NCI-H345 (cell line): ENCODE measurements around the gene PSMD10.

Experiments used
- DNase-seq: peaks from one replicate; lab custom pipeline; 2025; lab: John Stamatoyannopoulos, UW

Gene PSMD10

DNA sequence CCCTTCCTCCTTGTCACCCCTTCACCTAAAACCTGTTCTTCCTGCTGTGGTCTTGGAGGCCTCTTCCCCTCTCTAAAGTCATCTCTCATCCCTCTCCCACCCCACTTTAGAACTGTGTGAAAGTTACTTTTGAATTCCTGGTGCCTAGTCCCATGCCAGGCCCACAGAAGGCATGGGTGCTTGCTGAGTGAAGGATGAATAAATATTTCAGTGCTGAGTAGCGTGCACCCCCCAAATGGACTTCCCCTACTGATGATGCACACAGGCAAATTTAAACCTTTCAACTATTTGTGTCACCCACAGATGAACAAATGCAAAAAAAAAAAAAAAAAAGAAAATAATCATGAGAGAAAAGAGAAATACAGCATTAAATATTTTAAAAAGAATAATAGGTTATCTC lies 19.8 kb downstream of the PSMD10 start:
- no peak for DNase-seq

DNA sequence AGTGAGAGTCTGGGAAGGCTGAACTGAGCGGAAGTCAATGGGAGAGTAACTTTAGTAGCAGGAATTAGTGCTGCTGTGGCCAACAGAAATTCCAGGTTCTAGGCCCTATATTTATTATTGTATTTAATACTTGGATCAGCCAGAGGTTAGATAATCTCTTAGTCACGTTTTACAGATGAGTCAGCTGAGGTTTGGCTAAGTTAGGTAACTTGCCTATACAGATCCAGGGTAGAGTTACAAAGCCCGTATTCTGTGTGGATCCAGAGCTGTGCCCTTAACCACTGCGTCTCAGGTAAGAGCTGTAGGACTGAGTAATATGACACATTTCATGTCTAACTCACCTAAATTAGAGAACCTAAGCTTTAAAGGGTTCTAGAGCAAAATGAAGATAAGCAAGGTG lies 20.5 kb downstream of the PSMD10 start:
- DNase-seq: no peak

DNA sequence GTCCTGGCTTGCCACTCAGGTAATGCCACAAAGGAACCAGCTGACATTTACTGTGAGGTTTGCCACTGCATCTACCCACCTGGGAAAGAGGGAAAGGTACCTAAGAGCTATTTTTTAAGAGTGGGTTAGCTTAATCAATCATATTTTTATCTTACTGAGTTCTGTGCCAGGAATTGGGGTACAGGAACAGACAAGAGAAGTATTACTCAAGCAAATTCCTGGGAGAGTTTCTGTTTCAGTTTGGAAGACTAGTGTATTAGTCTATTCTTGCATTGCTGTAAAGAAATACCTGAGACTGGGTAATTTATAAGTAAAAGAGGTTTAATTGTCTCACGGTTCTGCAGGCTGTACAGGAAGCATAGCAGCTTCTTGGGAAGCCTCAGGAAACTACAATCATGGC lies 23.2 kb downstream of the PSMD10 start:
- no peak for DNase-seq

DNA sequence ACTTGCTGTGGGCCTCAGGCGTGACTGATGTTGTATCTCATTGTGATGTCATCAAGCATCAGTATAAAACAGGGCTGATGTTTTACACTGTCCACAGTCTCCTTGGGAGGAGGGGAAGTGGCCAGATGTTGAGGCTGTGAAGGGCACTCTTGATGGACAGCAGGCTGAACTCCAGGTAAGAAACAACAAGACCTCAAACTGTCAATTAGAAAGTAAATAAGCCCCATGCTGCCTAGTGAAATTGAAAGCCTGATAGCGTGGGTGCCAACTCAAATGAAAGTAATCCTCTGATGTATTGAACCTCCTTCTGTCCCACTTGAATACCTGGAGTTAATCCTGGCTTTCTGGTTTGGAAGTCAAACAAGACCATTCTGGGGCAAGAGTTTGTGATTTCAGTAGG lies 26.7 kb downstream of the PSMD10 start:
- DNase-seq: no peak

DNA sequence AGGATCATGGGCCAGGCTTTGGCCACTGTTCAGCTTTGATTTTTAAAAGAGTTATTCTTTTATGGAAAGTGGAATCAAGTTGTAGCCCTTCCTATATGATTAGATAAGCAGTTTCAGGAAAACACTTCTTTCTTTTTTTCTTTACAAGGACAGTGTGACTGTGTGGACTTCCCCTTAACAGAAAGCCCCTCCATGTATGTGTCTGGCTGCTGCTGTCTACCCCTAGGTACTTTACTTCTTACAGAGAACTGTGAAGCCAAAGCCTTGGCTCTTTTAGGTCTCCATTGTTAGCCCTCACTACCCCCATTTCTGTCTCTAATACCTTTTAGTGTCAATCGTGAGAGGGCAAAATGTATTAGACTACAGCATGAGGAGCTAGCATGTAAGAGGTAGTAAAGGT lies 27.3 kb downstream of the PSMD10 start:
- DNase-seq: no peak

DNA sequence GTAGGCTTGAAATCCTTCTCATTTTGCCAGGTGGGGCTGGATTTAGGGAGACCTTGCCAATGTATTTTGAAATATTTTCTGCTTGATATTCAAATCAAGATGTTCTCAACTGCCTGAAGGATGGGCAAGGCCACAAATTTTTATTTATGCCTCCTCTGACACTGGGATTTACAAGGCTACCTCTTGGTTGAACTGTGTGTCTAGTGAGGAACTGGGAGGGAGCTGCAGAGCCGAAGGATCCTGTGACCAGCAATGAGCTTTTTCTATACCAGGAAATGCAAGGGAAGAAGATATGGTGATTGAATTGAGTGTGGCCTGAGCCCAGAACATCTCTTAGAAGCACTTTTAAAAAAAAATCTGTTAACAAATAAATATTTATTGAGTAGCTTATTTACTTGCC lies 31.5 kb downstream of the PSMD10 start:
- no peak for DNase-seq

DNA sequence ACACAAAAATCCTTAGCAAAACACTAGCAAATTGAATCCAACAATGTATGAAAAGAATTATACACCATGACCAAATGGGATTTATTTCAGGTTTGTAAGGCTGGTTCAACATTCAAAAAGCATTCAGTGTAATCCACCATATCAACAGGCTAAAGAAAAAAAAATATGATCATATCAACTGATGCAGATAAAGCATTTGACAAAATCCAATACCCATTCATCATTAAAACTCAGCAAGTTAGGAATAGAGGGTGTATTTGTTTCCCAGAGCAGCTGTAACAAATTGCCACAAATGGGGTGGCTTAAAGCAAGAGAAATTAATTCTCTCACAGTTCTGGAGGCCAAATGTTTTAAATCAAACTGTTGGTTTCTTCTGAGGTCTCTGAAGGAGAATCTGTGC lies 35.8 kb downstream of the PSMD10 start:
- DNase-seq: no peak

DNA sequence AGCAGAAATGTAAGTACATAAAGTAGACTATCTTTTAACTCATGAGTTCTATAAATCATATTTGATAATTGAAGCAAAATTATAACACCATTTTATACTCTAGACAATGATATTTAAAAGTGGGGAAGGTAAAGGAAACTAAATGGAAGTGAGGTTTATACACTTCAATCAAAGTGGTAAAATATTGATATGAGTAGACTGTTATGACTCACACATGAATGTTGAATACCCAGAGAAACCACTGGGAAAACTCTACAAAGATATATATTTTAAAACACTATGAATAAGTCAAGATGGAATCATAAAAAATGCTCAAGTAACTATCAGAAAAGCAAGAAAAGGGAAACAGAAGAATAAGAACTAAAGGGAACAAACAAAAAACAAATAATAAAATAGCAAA lies 38.1 kb downstream of the PSMD10 start:
- DNase-seq: no peak

DNA sequence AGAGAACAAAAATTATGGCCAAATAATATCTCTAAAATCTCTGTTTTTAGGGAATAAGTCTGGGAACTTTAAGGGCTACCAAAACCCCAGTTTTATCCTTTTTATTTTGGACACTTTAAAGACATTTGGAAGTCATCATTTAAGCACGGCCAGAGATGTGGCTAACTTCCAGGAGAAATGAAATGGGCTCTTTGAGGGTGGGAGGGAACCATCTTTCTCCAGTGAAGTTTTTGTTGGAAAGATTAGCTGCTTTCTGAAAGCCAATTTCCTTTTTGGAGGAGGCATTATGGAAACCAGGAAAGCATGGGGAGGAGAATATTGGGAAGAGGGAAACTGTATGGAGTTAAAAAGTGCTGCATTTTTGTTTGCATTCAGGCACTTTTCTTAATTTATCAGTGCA lies 41.7 kb downstream of the PSMD10 start:
- DNase-seq: no peak

DNA sequence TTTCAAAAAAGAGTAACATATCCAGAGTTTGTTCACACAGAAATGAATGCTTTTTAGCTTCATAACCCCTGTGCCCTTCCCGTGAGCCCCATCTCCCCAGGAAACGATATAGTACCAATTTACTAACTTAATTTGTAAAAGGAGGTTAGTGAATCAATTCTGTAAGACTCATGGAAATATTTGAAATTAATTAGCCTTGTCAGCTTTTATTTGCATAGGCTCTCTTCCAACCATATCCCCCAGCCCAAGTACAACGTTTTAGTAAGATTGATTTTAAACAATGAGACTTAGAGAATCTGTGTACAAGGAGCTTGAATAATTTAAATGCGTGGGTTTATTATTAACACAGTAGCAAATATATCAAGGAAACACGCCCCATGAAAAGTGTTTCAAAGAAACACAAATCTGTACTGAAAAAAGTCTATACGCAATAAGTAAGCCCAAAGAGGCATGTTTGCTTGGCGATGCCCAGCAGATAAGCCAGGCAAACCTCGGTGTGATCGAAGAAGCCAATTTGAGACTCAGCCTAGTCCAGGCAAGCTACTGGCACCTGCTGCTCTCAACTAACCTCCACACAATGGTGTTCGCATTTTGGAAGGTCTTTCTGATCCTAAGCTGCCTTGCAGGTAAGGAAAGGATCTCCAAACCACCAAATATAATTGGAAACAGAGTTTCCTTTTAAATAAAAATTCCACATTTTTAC lies 46.6 kb downstream of the PSMD10 start, which contains the start of gene VSIG1:
VSIG1 (plus strand) TSS at position 512 of the 703 bp plus-strand sequence; CDS start at position 578, 66 bp downstream.
- DNase-seq: no peak

DNA sequence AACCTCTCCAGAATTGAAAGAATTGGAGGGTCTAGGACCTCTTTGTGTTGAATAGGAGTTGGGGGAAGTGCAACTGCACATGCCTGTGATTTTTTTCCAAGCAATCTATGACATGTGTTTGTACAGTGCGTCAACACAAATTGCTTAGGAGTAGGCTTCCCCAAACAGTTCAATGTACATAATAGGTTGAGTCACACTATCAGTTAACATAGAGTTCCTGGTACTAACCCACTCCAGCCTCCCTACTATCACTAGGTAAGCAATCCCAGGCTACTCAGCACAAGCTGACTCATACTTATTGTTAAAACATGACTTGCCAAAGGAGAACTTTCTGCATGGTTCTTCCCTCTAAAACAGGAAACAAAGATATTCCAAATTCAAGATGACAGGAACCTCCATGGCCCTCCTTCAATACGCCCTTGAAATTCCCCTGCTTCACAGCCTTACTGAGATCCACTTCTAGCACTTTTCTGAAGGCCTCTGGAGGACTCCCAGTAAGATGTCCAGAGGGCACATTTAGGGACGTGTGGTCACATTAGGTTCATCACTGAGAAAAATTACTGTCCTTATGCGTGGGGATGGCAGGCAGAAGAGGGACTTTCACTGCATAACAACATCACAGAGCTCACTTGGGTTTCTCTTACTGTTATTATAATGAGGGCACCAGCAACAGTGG lies 54.9 kb downstream of the PSMD10 start:
- DNase-seq: no peak

DNA sequence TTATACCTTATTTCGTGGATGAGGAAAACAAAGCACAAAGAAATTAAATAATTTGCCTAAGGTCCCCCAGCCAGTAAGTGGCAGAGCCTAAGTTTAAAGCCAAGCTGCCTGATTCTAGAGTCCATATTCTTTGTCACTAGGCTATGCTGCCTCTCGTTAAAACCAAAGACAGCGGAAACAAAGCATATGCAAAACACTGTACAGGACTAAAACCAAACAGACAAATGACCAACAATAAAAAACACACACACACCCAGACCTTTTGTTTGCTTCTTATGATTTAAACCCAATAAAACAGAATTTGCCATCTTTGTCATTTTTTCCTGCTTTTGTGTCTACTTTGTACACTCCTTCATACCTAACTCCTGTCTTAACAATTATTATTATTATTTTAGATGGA lies 56.6 kb downstream of the PSMD10 start:
- no peak for DNase-seq
